Measurements from ENCODE around the gene CTDSPL.

The CTDSPL gene

DNA sequence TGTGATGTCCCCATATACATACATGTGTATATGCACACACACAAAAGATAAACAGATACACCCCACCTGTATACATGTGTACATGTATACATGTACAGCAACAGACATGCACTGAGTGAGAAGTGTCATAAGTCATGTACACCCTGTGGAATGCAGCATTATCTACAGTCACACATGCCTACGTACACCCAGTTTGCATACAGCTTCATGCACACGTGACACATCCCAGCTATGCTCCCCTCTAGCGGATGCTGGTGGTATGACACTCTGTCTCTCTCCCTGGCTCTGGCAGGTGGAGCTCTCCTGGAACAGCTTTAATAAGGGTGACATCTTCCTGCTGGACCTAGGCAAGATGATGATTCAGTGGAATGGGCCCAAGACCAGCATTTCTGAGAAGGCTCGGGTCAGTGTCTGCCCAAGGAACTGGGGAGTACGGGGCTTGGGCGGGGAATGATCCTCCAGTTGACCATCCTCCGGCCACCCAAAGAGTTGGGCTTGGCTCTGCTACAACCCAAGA is 135.2 kb downstream of the CTDSPL start:
- Histone ChIP-seq H3K27ac (ENCODE audit: low read depth, low read length) (no peak overlapping the region), H3K36me3 (ENCODE audit: insufficient read depth, low read length) (no peaks in the 10 kb centered on the region), H3K4me1 (ENCODE audit: control insufficient read depth, insufficient read depth, low read length, unreplicated experiment) (peaks cover 24% of the 10 kb centered on the region), H2AFZ (ENCODE audit: low read length, unreplicated experiment) (no peak overlapping the region), H3K4me3 (ENCODE audit: low read depth, low read length) (no peak overlapping the region), H3K79me2 (ENCODE audit: control insufficient read depth, insufficient read depth, low read length, unreplicated experiment) (no peaks in the 10 kb centered on the region), H3K27me3 (ENCODE audit: insufficient read depth, low read length) (no peaks in the 10 kb centered on the region)

DNA sequence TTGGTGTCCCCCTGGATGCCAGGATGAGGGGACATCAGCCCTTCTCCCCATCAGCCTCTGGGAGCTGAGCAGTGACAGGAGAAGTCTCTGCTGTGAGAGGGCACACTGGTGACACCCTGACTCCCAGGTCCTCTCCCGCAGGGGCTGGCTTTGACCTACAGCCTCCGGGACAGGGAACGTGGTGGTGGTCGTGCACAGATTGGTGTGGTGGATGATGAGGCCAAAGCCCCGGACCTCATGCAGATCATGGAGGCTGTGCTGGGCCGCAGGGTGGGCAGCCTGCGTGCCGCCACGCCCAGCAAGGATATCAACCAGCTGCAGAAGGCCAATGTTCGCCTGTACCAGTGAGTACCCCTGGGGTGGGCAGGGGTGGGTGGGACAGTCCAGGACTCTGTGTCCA is 135.7 kb downstream of the CTDSPL start:
- no peak overlapping the region for H3K27ac ChIP-seq (ENCODE audit: low read depth, low read length)
- H3K4me1 ChIP-seq (ENCODE audit: control insufficient read depth, insufficient read depth, low read length, unreplicated experiment) = peaks cover 24% of the 10 kb centered on the region

DNA sequence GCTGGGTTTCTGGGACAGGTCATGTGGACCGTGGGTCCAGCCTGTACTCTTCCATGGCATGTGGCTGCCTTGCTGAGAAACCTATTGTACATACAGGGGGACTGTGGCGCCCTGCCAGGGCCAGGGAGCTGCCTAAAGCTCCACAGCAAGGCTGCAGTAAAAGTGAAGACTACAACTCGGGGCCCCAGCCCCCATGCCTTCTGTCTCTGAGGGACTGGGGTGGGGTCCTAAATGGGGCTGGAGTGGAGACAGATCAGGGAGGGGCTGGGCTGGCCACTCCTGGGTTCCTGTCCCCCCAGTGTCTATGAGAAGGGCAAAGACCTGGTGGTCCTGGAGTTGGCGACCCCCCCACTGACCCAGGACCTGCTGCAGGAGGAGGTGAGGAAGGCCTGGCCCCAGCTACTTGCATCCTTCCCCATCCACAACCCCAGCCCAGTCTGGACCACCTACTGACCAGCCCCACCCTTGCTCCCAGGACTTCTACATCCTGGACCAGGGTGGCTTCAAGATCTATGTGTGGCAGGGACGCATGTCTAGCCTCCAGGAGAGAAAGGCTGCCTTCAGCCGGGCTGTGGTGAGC is 136.2 kb downstream of the CTDSPL start:
- Histone ChIP-seq H3K27ac (ENCODE audit: low read depth, low read length) (no peak overlapping the region), H3K36me3 (ENCODE audit: insufficient read depth, low read length) (no peaks in the 10 kb centered on the region), H3K79me2 (ENCODE audit: control insufficient read depth, insufficient read depth, low read length, unreplicated experiment) (no peaks in the 10 kb centered on the region), H3K4me3 (ENCODE audit: low read depth, low read length) (peak overlapping the region; percentile 81; the same call in 1 of the 2 replicates), H3K27me3 (ENCODE audit: insufficient read depth, low read length) (no peaks in the 10 kb centered on the region), H2AFZ (ENCODE audit: low read length, unreplicated experiment) (no peak overlapping the region), H3K4me1 (ENCODE audit: control insufficient read depth, insufficient read depth, low read length, unreplicated experiment) (peaks cover 24% of the 10 kb centered on the region)

More for the DNA sequence above, 135.7 kb downstream of the CTDSPL start:
- Histone ChIP-seq H3K27me3 (ENCODE audit: insufficient read depth, low read length) (no peaks in the 10 kb centered on the region), H3K36me3 (ENCODE audit: insufficient read depth, low read length) (no peaks in the 10 kb centered on the region), H3K79me2 (ENCODE audit: control insufficient read depth, insufficient read depth, low read length, unreplicated experiment) (no peaks in the 10 kb centered on the region), H3K4me3 (ENCODE audit: low read depth, low read length) (no peak overlapping the region), H2AFZ (ENCODE audit: low read length, unreplicated experiment) (no peak overlapping the region)

DNA sequence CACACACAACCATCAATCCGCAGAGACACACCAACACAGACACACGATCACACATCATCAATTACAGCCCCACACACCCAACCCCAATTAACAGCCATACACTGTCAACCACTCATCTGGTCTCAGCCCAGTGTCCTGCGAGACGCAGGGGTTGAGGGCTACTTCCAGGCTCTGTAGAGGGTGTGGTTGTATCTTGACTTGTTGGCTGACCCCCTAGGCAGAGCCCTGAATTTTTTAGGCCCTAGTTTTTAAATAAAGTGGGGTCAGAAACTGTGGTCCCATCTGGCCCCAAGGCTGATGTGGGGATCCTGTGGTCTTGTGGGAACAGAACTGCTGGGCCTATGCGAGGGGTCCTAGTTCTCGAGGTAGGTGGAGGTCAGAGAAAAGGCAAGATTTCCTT is 138.2 kb downstream of the CTDSPL start:
- Histone ChIP-seq H3K79me2 (ENCODE audit: control insufficient read depth, insufficient read depth, low read length, unreplicated experiment) (no peaks in the 10 kb centered on the region), H3K36me3 (ENCODE audit: insufficient read depth, low read length) (no peaks in the 10 kb centered on the region), H3K27me3 (ENCODE audit: insufficient read depth, low read length) (no peaks in the 10 kb centered on the region), H2AFZ (ENCODE audit: low read length, unreplicated experiment) (no peak overlapping the region), H3K27ac (ENCODE audit: low read depth, low read length) (no peak overlapping the region), H3K4me1 (ENCODE audit: control insufficient read depth, insufficient read depth, low read length, unreplicated experiment) (peaks cover 14% of the 10 kb centered on the region), H3K4me3 (ENCODE audit: low read depth, low read length) (no peak overlapping the region)

DNA sequence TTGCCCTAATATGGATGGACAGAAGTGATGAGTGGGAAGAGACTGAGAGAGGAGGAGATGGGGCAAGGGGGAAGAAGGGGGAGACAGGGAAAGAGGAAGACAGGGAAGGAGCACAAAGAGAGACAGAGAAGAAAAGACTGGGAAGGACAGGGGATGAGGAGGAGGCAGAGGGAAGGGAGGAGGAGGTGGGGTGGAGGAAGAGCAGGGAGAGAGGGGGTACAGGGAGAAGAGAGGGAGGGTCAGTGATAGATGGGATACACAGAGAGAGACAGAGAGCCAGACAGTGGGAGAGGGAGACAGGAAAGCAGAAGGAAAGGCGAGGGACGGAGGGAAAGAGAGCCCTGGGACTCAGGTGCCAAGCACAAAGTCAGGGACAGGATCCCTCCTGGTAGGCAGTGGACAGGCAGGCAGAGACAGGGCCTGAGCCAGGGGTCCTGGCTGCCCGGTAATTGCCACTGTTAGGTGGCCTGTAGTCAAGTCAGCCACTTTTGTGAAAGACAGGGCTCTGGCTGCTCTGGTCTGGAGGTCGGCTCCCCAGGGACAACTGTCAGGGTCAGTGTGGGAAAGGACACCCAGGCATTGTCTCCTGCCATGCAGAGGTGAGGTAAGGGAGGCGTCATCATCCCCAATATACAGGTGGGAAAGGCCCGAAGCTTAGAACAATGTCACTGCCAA is 138.7 kb downstream of the CTDSPL start:
- H2AFZ ChIP-seq (ENCODE audit: low read length, unreplicated experiment) = no peak overlapping the region
- no peak overlapping the region for H3K27ac ChIP-seq (ENCODE audit: low read depth, low read length)
- no peaks in the 10 kb centered on the region for H3K27me3 ChIP-seq (ENCODE audit: insufficient read depth, low read length)
- H3K36me3 ChIP-seq (ENCODE audit: insufficient read depth, low read length) = no peaks in the 10 kb centered on the region
- H3K79me2 ChIP-seq (ENCODE audit: control insufficient read depth, insufficient read depth, low read length, unreplicated experiment) = no peaks in the 10 kb centered on the region
- peaks cover 9% of the 10 kb centered on the region for H3K4me1 ChIP-seq (ENCODE audit: control insufficient read depth, insufficient read depth, low read length, unreplicated experiment)
- no peak overlapping the region for H3K4me3 ChIP-seq (ENCODE audit: low read depth, low read length)

DNA sequence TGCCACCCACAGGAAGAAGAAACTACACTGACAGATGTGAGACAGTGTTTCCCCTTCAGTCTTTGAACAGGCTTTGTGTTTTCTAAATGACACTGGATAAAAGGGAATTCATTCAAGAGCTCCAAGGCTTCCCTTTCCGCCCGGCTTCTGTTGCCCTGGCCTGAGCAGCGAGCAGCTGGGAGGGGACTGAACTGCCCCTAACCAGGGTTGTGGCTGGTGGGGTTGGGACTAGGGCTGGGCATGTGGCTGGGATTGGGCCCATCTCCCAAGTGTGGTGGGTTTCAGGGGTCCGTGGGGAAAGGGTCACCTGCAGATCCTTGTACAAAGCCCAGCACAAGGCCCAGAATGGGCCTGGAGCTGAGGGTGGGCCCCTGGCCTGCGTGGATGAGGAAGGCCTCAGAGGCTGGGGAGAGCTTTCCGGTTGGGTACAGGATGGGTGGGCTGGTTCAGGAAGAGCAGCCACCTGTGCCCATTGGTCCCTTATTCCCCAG is 139.3 kb downstream of the CTDSPL start:
- H3K36me3 ChIP-seq (ENCODE audit: insufficient read depth, low read length) = no peaks in the 10 kb centered on the region
- no peak overlapping the region for H2AFZ ChIP-seq (ENCODE audit: low read length, unreplicated experiment)
- H3K79me2 ChIP-seq (ENCODE audit: control insufficient read depth, insufficient read depth, low read length, unreplicated experiment) = no peaks in the 10 kb centered on the region
- no peak overlapping the region for H3K4me3 ChIP-seq (ENCODE audit: low read depth, low read length)
- H3K27me3 ChIP-seq (ENCODE audit: insufficient read depth, low read length) = no peaks in the 10 kb centered on the region
- no peak overlapping the region for H3K27ac ChIP-seq (ENCODE audit: low read depth, low read length)
- peaks cover 7% of the 10 kb centered on the region for H3K4me1 ChIP-seq (ENCODE audit: control insufficient read depth, insufficient read depth, low read length, unreplicated experiment)

DNA sequence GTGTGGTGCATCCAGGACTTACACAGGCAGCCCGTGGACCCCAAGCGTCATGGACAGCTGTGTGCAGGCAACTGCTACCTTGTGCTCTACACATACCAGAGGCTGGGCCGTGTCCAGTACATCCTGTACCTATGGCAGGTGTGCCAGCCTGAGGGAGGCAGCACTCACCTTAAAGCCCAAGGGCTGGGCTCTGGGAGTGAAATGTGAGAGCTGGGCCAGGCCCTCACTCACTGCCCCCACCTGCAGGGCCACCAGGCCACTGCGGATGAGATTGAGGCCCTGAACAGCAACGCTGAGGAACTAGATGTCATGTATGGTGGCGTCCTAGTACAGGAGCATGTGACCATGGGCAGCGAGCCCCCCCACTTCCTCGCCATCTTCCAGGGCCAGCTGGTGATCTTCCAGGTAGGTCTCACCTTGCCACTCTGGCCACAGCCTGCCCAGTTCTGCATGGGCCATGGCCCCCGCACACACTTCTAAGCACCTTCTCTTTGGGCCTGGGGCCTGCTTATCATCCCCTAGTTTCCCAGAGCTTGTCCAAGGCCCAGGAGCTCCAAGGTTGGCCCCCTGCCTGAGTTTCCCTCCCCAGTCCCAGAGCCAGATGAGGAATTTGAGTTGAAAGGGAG is 139.9 kb downstream of the CTDSPL start:
- no peak overlapping the region for H3K27ac ChIP-seq (ENCODE audit: low read depth, low read length)
- H3K27me3 ChIP-seq (ENCODE audit: insufficient read depth, low read length) = no peaks in the 10 kb centered on the region
- no peak overlapping the region for H3K4me3 ChIP-seq (ENCODE audit: low read depth, low read length)
- H3K36me3 ChIP-seq (ENCODE audit: insufficient read depth, low read length) = no peaks in the 10 kb centered on the region
- peaks cover 7% of the 10 kb centered on the region for H3K4me1 ChIP-seq (ENCODE audit: control insufficient read depth, insufficient read depth, low read length, unreplicated experiment)
- no peaks in the 10 kb centered on the region for H3K79me2 ChIP-seq (ENCODE audit: control insufficient read depth, insufficient read depth, low read length, unreplicated experiment)
- H2AFZ ChIP-seq (ENCODE audit: low read length, unreplicated experiment) = no peak overlapping the region

DNA sequence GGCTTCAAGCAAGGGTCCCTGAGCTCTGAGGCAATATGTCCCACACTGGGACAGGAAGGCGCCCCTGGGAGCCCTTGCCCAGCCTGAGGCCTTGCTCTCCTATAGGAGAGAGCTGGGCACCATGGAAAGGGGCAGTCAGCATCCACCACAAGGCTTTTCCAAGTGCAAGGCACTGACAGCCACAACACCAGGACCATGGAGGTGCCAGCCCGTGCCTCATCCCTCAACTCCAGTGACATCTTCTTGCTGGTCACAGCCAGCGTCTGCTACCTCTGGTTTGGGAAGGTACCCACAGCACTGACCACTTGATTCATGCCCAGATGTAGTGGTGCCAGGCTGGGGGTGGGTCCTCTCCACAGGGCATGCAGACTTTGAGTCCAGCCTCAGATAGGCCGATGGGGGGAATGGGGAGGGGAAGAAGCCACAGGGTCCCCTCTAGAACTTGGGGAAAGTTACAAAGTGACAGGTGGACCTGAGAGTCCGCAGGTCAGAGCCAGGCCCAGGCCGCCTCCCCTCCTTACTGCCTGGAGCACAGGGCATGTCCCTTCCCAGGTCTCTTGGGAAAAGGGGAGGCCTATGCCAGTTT is 140.7 kb downstream of the CTDSPL start:
- Histone ChIP-seq H3K4me3 (ENCODE audit: low read depth, low read length) (no peak overlapping the region), H3K4me1 (ENCODE audit: control insufficient read depth, insufficient read depth, low read length, unreplicated experiment) (peaks cover 7% of the 10 kb centered on the region), H3K36me3 (ENCODE audit: insufficient read depth, low read length) (no peaks in the 10 kb centered on the region)

DNA sequence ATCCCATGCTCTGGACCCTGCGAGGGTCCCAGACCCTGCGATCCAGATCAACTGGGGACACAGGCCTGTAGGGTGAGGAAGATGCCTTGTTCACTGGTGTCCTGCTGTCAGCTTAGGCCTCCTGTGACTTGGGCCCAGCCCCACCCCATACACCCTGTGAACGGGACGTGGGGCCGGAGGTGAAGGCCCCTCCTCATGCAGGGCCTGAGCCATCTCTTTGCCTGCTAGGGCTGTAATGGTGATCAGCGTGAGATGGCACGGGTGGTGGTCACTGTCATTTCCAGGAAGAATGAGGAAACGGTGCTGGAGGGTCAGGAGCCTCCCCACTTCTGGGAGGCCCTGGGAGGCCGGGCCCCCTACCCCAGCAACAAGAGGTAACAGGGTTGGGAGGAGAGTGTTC is 141.3 kb downstream of the CTDSPL start:
- peaks cover 7% of the 10 kb centered on the region for H3K4me1 ChIP-seq (ENCODE audit: control insufficient read depth, insufficient read depth, low read length, unreplicated experiment)
- no peaks in the 10 kb centered on the region for H3K79me2 ChIP-seq (ENCODE audit: control insufficient read depth, insufficient read depth, low read length, unreplicated experiment)
- peaks cover 1% of the 10 kb centered on the region; the same call in 1 of the 2 replicates for H3K36me3 ChIP-seq (ENCODE audit: insufficient read depth, low read length)
- no peak overlapping the region for H3K4me3 ChIP-seq (ENCODE audit: low read depth, low read length)
- no peak overlapping the region for H3K27ac ChIP-seq (ENCODE audit: low read depth, low read length)
- H3K27me3 ChIP-seq (ENCODE audit: insufficient read depth, low read length) = no peaks in the 10 kb centered on the region
- no peak overlapping the region for H2AFZ ChIP-seq (ENCODE audit: low read length, unreplicated experiment)

More for the DNA sequence above, 140.7 kb downstream of the CTDSPL start:
- H3K27ac ChIP-seq (ENCODE audit: low read depth, low read length) = no peak overlapping the region
- H3K27me3 ChIP-seq (ENCODE audit: insufficient read depth, low read length) = no peaks in the 10 kb centered on the region
- H3K79me2 ChIP-seq (ENCODE audit: control insufficient read depth, insufficient read depth, low read length, unreplicated experiment) = no peaks in the 10 kb centered on the region
- H2AFZ ChIP-seq (ENCODE audit: low read length, unreplicated experiment) = no peak overlapping the region

DNA sequence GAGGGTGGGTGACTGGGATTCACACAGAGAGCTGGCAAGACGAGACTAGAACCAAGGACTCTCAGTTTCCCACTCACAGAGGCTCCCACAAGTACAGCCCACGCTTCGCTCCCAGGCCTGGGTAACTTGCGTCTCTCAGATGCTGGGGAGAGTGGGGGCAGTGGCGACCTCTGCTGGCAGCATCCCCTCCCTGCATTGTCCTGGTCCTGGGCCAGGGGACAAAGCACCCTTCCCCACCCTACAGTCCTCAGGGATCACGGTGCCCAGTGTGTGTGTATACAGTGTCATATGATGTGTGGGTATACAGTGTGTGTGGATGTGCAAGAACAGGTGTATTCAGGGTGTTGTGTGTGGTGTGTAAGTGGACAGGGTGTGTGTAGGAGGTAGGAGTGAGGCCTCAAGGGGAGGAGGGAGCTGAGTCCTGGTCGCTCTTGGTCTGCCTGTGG is 141.7 kb downstream of the CTDSPL start:
- Histone ChIP-seq H3K79me2 (ENCODE audit: control insufficient read depth, insufficient read depth, low read length, unreplicated experiment) (no peaks in the 10 kb centered on the region), H3K27ac (ENCODE audit: low read depth, low read length) (no peak overlapping the region), H2AFZ (ENCODE audit: low read length, unreplicated experiment) (no peak overlapping the region), H3K27me3 (ENCODE audit: insufficient read depth, low read length) (no peaks in the 10 kb centered on the region), H3K4me3 (ENCODE audit: low read depth, low read length) (no peak overlapping the region), H3K36me3 (ENCODE audit: insufficient read depth, low read length) (peaks cover 4% of the 10 kb centered on the region; the same call in 1 of the 2 replicates), H3K4me1 (ENCODE audit: control insufficient read depth, insufficient read depth, low read length, unreplicated experiment) (peaks cover 4% of the 10 kb centered on the region)

Measured in ACC112 (cell line).